OCI-LY3 (cell line): ENCODE data around the gene HPRT1.
A peak's percentile ranks its signal among the peaks of the same experiment; 100 is the strongest.
"Not testable (repeated sequence)": the region's sequence is repeated elsewhere in the genome, so short reads cannot be mapped to it uniquely, and the experiment has no call there.

Experiments used
- H2AFZ ChIP-seq: fragments of 200-600, 300-600 bp; shearing (Covaris generic); 2 replicates; pipeline ENCODE4 v1.6.0; 2014; ENCODE audit warnings: antibody characterized with exemption, low read depth, low read length
- H3K27ac ChIP-seq: fragments of 200-600, 300-600 bp; sonication (generic); 2 replicates; pipeline ENCODE4 v1.5.1; 2014; ENCODE audit warnings: mild to moderate bottlenecking, low read length, moderate library complexity, mixed read lengths
- H3K27me3 ChIP-seq: fragments of 200-600, 300-600 bp; sonication (generic); 2 replicates; pipeline ENCODE4 v1.6.1; 2014; ENCODE audit warnings: low read depth, low read length, mixed read lengths
- H3K36me3 ChIP-seq: fragments of 200-600, 300-600 bp; sonication (generic); replicated peaks from 2 replicates; pipeline ENCODE3; 2014; ENCODE audit warnings: low read depth, low read length, mixed read lengths
- H3K4me1 ChIP-seq: fragments of 300-600, 200-600 bp; sonication (generic); 2 replicates; pipeline ENCODE4 v1.6.1; 2014; ENCODE audit warnings: low read length, mixed read lengths
- H3K4me2 ChIP-seq: fragments of 200-600, 300-600 bp; sonication (generic); 2 replicates; pipeline ENCODE4 v1.6.1; 2014; ENCODE audit warnings: low read length, mixed read lengths
- H3K4me3 ChIP-seq: fragments of 300-600, 200-600 bp; sonication (generic); 2 replicates; pipeline ENCODE4 v1.5.1; 2014; ENCODE audit warnings: antibody characterized with exemption, mild to moderate bottlenecking, low read length, moderate library complexity
- H3K79me2 ChIP-seq: fragments of 300-600, 200-600 bp; shearing (Covaris generic); 2 replicates; pipeline ENCODE4 v1.6.1; 2014; ENCODE audit warnings: mild to moderate bottlenecking, low read length, mixed read lengths
- H3K9ac ChIP-seq: fragments of 300-600, 200-600 bp; shearing (Covaris generic); 2 replicates; pipeline ENCODE4 v1.6.0; 2014; ENCODE audit warnings: mild to moderate bottlenecking, low read length, moderate library complexity
- H3K9me3 ChIP-seq: fragments of 200-600, 300-600 bp; shearing (Covaris generic); 2 replicates; pipeline ENCODE4 v1.6.1; 2014; ENCODE audit warnings: low read length, mixed read lengths; ENCODE audit not compliant: insufficient read depth
- H4K20me1 ChIP-seq: fragments of 200-600, 300-600 bp; sonication (generic); 2 replicates; pipeline ENCODE4 v1.6.1; 2016; ENCODE audit warnings: low read length, mixed read lengths; ENCODE audit not compliant: insufficient read depth
- CTCF ChIP-seq: fragments of 200-600, 300-600 bp; sonication (generic); IDR thresholded peaks from 2 replicates; pipeline ENCODE4 v1.5.1; 2014; ENCODE audit warnings: antibody characterized with exemption, low read length, low read depth
- EZH2phosphoT487 ChIP-seq: fragments of 200-600 bp; shearing (Covaris generic); IDR thresholded peaks from 2 replicates; pipeline ENCODE4 v1.6.1; 2018; ENCODE audit warnings: antibody characterized with exemption, mixed run types, low read depth

Gene HPRT1

DNA sequence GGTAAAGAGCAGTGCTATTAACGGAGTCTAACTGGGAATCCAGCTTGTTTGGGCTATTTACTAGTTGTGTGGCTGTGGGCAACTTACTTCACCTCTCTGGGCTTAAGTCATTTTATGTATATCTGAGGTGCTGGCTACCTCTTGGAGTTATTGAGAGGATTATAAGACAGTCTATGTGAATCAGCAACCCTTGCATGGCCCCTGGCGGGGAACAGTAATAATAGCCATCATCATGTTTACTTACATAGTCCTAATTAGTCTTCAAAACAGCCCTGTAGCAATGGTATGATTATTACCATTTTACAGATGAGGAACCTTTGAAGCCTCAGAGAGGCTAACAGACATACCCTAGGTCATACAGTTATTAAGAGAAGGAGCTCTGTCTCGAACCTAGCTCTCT is 1.5 kb downstream of the HPRT1 start:
- Histone ChIP-seq H3K27me3 (no peaks in the 10 kb centered on the region), H3K27ac (no peak overlapping the region), H4K20me1 (no peaks in the 10 kb centered on the region), H3K4me2 (peak overlapping the region; percentile 80), H3K9me3 (no peaks in the 10 kb centered on the region), H2AFZ (no peak overlapping the region), H3K79me2 (peaks cover 54% of the 10 kb centered on the region), H3K4me1 (peaks cover 5% of the 10 kb centered on the region; the same call in 1 of the 2 replicates), H3K36me3 (no peaks in the 10 kb centered on the region), H3K9ac (peak overlapping the region; percentile 76; the same call in 1 of the 2 replicates), H3K4me3 (peak overlapping the region; percentile 88)
- TF ChIP-seq EZH2phosphoT487: no peak
- no peak for TF ChIP-seq CTCF

DNA sequence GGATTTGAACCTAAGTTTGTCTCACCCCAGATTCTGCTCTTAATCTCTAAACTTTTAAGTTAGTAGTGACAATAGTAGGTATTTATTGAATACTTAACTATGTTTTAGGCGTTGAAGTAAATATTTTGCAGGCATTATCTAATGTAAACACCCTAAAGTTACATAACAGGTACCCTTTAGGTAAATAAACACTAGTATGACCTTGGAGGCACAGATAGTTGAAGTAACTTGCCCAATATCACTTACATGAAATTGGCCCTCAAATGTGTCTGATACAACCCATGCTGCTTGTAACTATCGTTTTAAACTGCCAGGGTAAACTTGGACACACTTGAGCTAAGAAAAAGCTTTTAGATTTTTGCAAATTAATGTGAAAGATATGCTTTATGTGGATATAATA is 3.0 kb downstream of the HPRT1 start:
- Histone ChIP-seq H3K9me3 (no peaks in the 10 kb centered on the region), H3K79me2 (peaks cover 61% of the 10 kb centered on the region), H2AFZ (no peak overlapping the region)

DNA sequence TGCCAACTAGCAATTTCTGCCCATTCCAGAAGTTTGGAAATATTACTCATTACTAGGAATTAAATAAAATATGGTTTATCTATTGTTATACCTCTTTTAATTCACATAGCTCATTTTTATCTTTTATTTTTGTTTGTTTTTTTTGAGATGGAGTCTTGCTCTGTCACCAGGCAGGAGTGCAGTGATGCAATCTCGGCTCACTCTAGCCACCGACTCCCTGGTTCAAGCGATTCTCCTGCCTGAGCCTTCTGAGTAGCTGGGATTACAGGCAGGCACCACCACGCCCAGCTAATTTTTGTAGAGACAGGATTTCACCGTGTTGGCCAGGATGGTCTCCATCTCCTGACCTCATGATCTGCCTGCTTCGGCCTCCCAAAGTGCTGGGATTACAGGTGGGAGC is 4.5 kb downstream of the HPRT1 start:
- H3K36me3 ChIP-seq, H3K4me1 ChIP-seq, H4K20me1 ChIP-seq, H3K4me3 ChIP-seq, H3K27ac ChIP-seq, H3K9me3 ChIP-seq, H3K9ac ChIP-seq, H2AFZ ChIP-seq, H3K4me2 ChIP-seq, H3K27me3 ChIP-seq: not testable (repeated sequence)
- peaks cover 64% of the 10 kb centered on the region for H3K79me2 ChIP-seq

More for the DNA sequence above, 3.0 kb downstream of the HPRT1 start:
- Histone ChIP-seq H4K20me1 (no peaks in the 10 kb centered on the region), H3K4me2 (no peak overlapping the region), H3K4me3 (no peak overlapping the region), H3K27ac (no peak overlapping the region), H3K36me3 (no peaks in the 10 kb centered on the region), H3K4me1 (peaks cover 5% of the 10 kb centered on the region; the same call in 1 of the 2 replicates), H3K27me3 (no peaks in the 10 kb centered on the region), H3K9ac (no peak overlapping the region)
- TF ChIP-seq CTCF (no peak), EZH2phosphoT487 (no peak)

- Histone ChIP-seq H3K4me1 (no peaks in the 10 kb centered on the region), H3K9ac (no peak overlapping the region), H3K4me2 (no peak overlapping the region), H3K27ac (no peak overlapping the region), H2AFZ (no peak overlapping the region), H3K4me3 (no peak overlapping the region), H3K79me2 (peaks cover 37% of the 10 kb centered on the region), H4K20me1 (no peaks in the 10 kb centered on the region), H3K36me3 (no peaks in the 10 kb centered on the region), H3K9me3 (no peaks in the 10 kb centered on the region), H3K27me3 (no peaks in the 10 kb centered on the region)
- TF ChIP-seq CTCF (no peak), EZH2phosphoT487 (no peak)
Measured at GRCh38 chrX:134469486-134469885, 9.5 kb downstream of the HPRT1 start.

- Histone ChIP-seq H3K36me3 (no peaks in the 10 kb centered on the region), H3K79me2 (peaks cover 32% of the 10 kb centered on the region), H3K4me2 (no peak overlapping the region), H3K9ac (no peak overlapping the region), H3K4me1 (no peaks in the 10 kb centered on the region), H2AFZ (no peak overlapping the region), H3K9me3 (no peaks in the 10 kb centered on the region), H3K4me3 (no peak overlapping the region), H4K20me1 (no peaks in the 10 kb centered on the region), H3K27me3 (no peaks in the 10 kb centered on the region), H3K27ac (no peak overlapping the region)
- TF ChIP-seq CTCF: no peak
- no peak for TF ChIP-seq EZH2phosphoT487
Measured at GRCh38 chrX:134470013-134470412, 10.0 kb downstream of the HPRT1 start.
